Kidney epithelial cell (primary cell): Measurements from ENCODE around the gene ZBTB4. TPM values are rescaled to one million over a fixed set of nuclear protein-coding genes. Genes with fewer than 3 reads are reported as not detected.
"Not testable (repeated sequence)": the region's sequence is repeated elsewhere in the genome, so short reads cannot be mapped to it uniquely, and the experiment has no call there.

ENCODE experiments used
- DNase-seq: peaks from one replicate; pipeline ENCODE4 v3.0.0-alpha.2; 2010; ENCODE audit warnings: low read depth
- H3K27me3 ChIP-seq: 2 replicates; pipeline ENCODE4 v1.6.0; 2011; ENCODE audit warnings: low read length; ENCODE audit not compliant: control insufficient read depth, insufficient read depth
- H3K36me3 ChIP-seq: 2 replicates; pipeline ENCODE4 v1.5.1; 2011; ENCODE audit warnings: low read length; ENCODE audit not compliant: control insufficient read depth, insufficient read depth
- H3K4me3 ChIP-seq: 2 replicates; pipeline ENCODE4 v1.5.1; 2011; ENCODE audit warnings: low read depth, mild to moderate bottlenecking, control low read depth, low read length
- CTCF ChIP-seq: IDR thresholded peaks from 2 replicates; pipeline ENCODE4 v1.5.1; 2011; ENCODE audit warnings: mild to moderate bottlenecking, moderate library complexity, low read length, control low read depth, inconsistent platforms; ENCODE audit not compliant: insufficient read depth, poor library complexity, severe bottlenecking
- total RNA-seq: library from RNA; depleted of rRNA; stranded (reverse); fragments of >200 nt; gene quantifications from 2 replicates; pipeline ENCODE4 v1.2.3, GENCODE V29; 2015

The ZBTB4 gene
- total RNA-seq, 1 donor from 2014 or later = 26.3 TPM

GRCh38 chr17:7483255-7484066 lies 4.0 kb upstream of the ZBTB4 start:
- peak overlapping the region; percentile 82 for H3K4me3 ChIP-seq
- TF ChIP-seq CTCF = no peak
- no peaks in the 10 kb centered on the region for H3K36me3 ChIP-seq
- no peaks in the 10 kb centered on the region for H3K27me3 ChIP-seq
- peak; percentile 65 for DNase-seq

GRCh38 chr17:7482742-7483088 lies 3.3 kb upstream of the ZBTB4 start:
- not testable (repeated sequence) for H3K27me3 ChIP-seq, DNase-seq, H3K4me3 ChIP-seq, H3K36me3 ChIP-seq

GRCh38 chr17:7481842-7482741 lies 2.7 kb upstream of the ZBTB4 start:
- H3K4me3 ChIP-seq, H3K36me3 ChIP-seq, DNase-seq, H3K27me3 ChIP-seq: not testable (repeated sequence)

DNA sequence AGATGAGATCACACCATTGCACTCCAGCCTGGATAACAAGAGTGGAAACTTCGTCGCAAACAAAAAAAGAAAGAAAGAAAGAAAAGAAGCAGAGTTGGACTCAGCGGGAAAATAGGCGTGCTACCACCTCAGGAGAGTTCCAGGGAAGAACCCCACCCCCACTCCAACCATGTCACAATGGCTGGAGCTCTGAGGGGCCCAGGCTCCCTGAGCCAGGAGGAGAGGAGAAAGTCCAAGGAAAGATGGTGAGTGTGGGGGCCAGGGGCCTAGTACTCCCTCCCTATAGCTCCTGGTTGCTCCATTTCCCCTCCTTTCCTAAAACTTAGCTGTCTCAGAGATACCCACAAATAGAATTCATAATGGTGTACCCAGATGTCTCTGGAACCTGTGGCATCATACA lies 1.8 kb upstream of the ZBTB4 start, which contains the start of gene SLC35G6:
TSS of gene SLC35G6 (plus strand) at position 172 of the 400 bp plus-strand sequence. CDS start at position 243, 71 bp downstream.
- H3K36me3 ChIP-seq, DNase-seq, H3K4me3 ChIP-seq, H3K27me3 ChIP-seq: not testable (repeated sequence)

GRCh38 chr17:7480089-7480384 lies 606 bp upstream of the ZBTB4 start:
- no peak for DNase-seq
- H3K36me3 ChIP-seq = no peaks in the 10 kb centered on the region
- H3K27me3 ChIP-seq = no peaks in the 10 kb centered on the region
- H3K4me3 ChIP-seq = peak overlapping the region; percentile 91
- peak; percentile 10 for TF ChIP-seq CTCF

GRCh38 chr17:7478276-7479212 lies 887 bp downstream of the ZBTB4 start:
- H3K36me3 ChIP-seq = no peaks in the 10 kb centered on the region
- H3K4me3 ChIP-seq = peak overlapping the region; percentile 91
- no peak for TF ChIP-seq CTCF
- no peaks in the 10 kb centered on the region for H3K27me3 ChIP-seq
- no peak for DNase-seq
